ENCODE measurements around the gene COG5. TPM values are rescaled to one million over a fixed set of nuclear protein-coding genes. Genes with fewer than 3 reads are reported as not detected.

COG5 gene
- total and polyA plus RNA-seq, 9 of the 15 experiments (the other 6 are each of a cell fraction or from before 2014, with no cell fraction given), result 15.3 to 75.1 (median 56.4) TPM

GRCh38 chr7:107318523-107319160 lies 245.1 kb downstream of the COG5 start (continued):
- TF ChIP-seq DLX4 (CRISPR knock-in tag; IDR thresholded peaks at IDR 0.05) (no peak), ZNF274 (IDR thresholded peaks at IDR 0.05; ENCODE audit: borderline replicate concordance, low read depth, low read length) (no peak), RUNX1 (IDR thresholded peaks at IDR 0.05; ENCODE audit: low read depth) (no peak), MLLT1 (IDR thresholded peaks at IDR 0.05) (no peak), PATZ1 (CRISPR knock-in tag; IDR thresholded peaks at IDR 0.05; ENCODE audit: borderline replicate concordance) (no peak), BRD9 (IDR thresholded peaks at IDR 0.05; ENCODE audit: low read depth, partially characterized antibody) (no peak), GATAD2B (IDR thresholded peaks at IDR 0.05; ENCODE audit: borderline replicate concordance) (peak; percentile 22; the same call in 1 of the 2 replicates), PCBP1 (IDR thresholded peaks at IDR 0.05; ENCODE audit: low read depth, low read length, poor library complexity, severe bottlenecking) (no peak), CHCHD3 (CRISPR knock-in tag; IDR thresholded peaks at IDR 0.05) (no peak), ARNT (IDR thresholded peaks at IDR 0.05) (peak in 1 of 2 experiments; percentile 81; a peak in 3 of 4 replicates), ZNF408 (CRISPR knock-in tag; IDR thresholded peaks at IDR 0.05; ENCODE audit: low read depth) (no peak), SOX6 (IDR thresholded peaks at IDR 0.05) (peak; percentile 84), RERE (CRISPR knock-in tag; IDR thresholded peaks at IDR 0.05; ENCODE audit: borderline replicate concordance) (no peak), CHD2 (IDR thresholded peaks at IDR 0.05; ENCODE audit: low read depth, low read length) (peak; percentile 61; the same call in 1 of the 2 replicates), ZNF696 (CRISPR knock-in tag; conservative IDR thresholded peaks at IDR 0.05) (no peak), VEZF1 (CRISPR knock-in tag; IDR thresholded peaks at IDR 0.05) (peak; percentile 66), GTF2F1 (IDR thresholded peaks at IDR 0.05; ENCODE audit: low read depth, low read length) (no peak)
